Neural progenitor cell (in vitro differentiated cells): ENCODE data around the gene MEGF10. TPM values are rescaled to one million over a fixed set of nuclear protein-coding genes. Genes with fewer than 3 reads are reported as not detected.
A peak's percentile ranks its signal among the peaks of the same experiment; 100 is the strongest.

ENCODE experiments used
- DNase-seq: peaks from one replicate; pipeline ENCODE4 v3.0.0-alpha.2; 2016; ENCODE audit warnings: low spot score
- H2AFZ ChIP-seq: fragments of 200-600 bp; sonication (generic); replicated peaks from 2 replicates; pipeline ENCODE4 v1.6.1; 2016; ENCODE audit warnings: antibody characterized with exemption
- H3F3A ChIP-seq: fragments of 200-600 bp; sonication (generic); 2 replicates; pipeline ENCODE4 v1.6.1; 2016; ENCODE audit warnings: antibody characterized with exemption, low read depth
- H3K27ac ChIP-seq: fragments of 200-600 bp; sonication (generic); 2 replicates; pipeline ENCODE4 v1.5.1; 2016; ENCODE audit warnings: mild to moderate bottlenecking
- H3K27me3 ChIP-seq: fragments of 200-600 bp; sonication (generic); 2 replicates; pipeline ENCODE4 v1.6.1; 2016; ENCODE audit warnings: mild to moderate bottlenecking, moderate library complexity
- H3K36me3 ChIP-seq: fragments of 200-600 bp; sonication (generic); 2 replicates; pipeline ENCODE4 v1.5.1; 2016
- H3K4me1 ChIP-seq: fragments of 200-600 bp; sonication (generic); 2 replicates; pipeline ENCODE4 v1.6.1; 2016; ENCODE audit warnings: mixed run types
- H3K4me2 ChIP-seq: fragments of 200-600 bp; sonication (generic); 2 replicates; pipeline ENCODE4 v1.6.1; 2016
- H3K4me3 ChIP-seq: fragments of 200-600 bp; sonication (generic); 2 replicates; pipeline ENCODE4 v1.5.1; 2016
- H3K79me2 ChIP-seq: fragments of 200-600 bp; sonication (generic); 2 replicates; pipeline ENCODE4 v1.6.1; 2016; ENCODE audit warnings: low read depth
- H3K9ac ChIP-seq: fragments of 200-600 bp; sonication (generic); 2 replicates; pipeline ENCODE4 v1.6.1; 2016
- H3K9me3 ChIP-seq: fragments of 200-600 bp; sonication (generic); 2 replicates; pipeline ENCODE4 v1.5.1; 2016; ENCODE audit warnings: low read depth
- H4K20me1 ChIP-seq: fragments of 200-600 bp; sonication (generic); 2 replicates; pipeline ENCODE4 v1.6.1; 2016; ENCODE audit warnings: low read depth
- H3K27ac Mint-ChIP-seq: 3 replicates; pipeline ENCODE4 v1.8.0; 2021; ENCODE audit warnings: mixed read lengths
- H3K27me3 Mint-ChIP-seq: 2 replicates; pipeline ENCODE4 v1.8.0; 2022; ENCODE audit warnings: low read depth, mild to moderate bottlenecking, inconsistent platforms, moderate library complexity, mixed read lengths; ENCODE audit not compliant: insufficient read depth
- H3K36me3 Mint-ChIP-seq: 3 replicates; pipeline ENCODE4 v1.8.0; 2021; ENCODE audit warnings: mixed read lengths
- H3K4me1 Mint-ChIP-seq: 3 replicates; pipeline ENCODE4 v1.8.0; 2021; ENCODE audit warnings: mixed read lengths
- H3K4me3 Mint-ChIP-seq: 3 replicates; pipeline ENCODE4 v1.8.0; 2021; ENCODE audit warnings: mild to moderate bottlenecking, moderate library complexity, mixed read lengths
- H3K9me3 Mint-ChIP-seq: 3 replicates; pipeline ENCODE4 v1.8.0; 2020; ENCODE audit warnings: mixed read lengths
- CTCF ChIP-seq: fragments of 200-600 bp; sonication (generic); IDR thresholded peaks from 2 replicates; pipeline ENCODE4 v1.5.1; 2017; ENCODE audit warnings: antibody characterized with exemption, mild to moderate bottlenecking
- EZH2 ChIP-seq: fragments of 200-600 bp; sonication (generic); IDR thresholded peaks from 2 replicates; pipeline ENCODE4 v1.6.1; 2017; ENCODE audit warnings: antibody characterized with exemption, mild to moderate bottlenecking, moderate library complexity
- EZH2phosphoT487 ChIP-seq: fragments of 200-600 bp; sonication (generic); IDR thresholded peaks from 2 replicates; pipeline ENCODE4 v1.6.1; 2017; ENCODE audit warnings: antibody characterized with exemption
- total RNA-seq: library from RNA; depleted of rRNA; stranded (reverse); fragments of >200 nt; gene quantifications from 2 replicates; pipeline ENCODE4 v1.2.3, GENCODE V29; 2015; ENCODE audit warnings: low replicate concordance

MEGF10 gene
- total RNA-seq, 1 donor from 2014 or later, result 1.3 TPM

GRCh38 chr5:127297348-127298035, 6.9 kb downstream of the MEGF10 start:
- H3K4me1 Mint-ChIP-seq, result peaks cover 49% of the 10 kb centered on the region
- H3K9me3 Mint-ChIP-seq, result no peaks in the 10 kb centered on the region
- Histone ChIP-seq H3K9ac (no peak overlapping the region), H3K27me3 (peaks cover 11% of the 10 kb centered on the region), H3K79me2 (no peaks in the 10 kb centered on the region), H3K4me1 (peaks cover 22% of the 10 kb centered on the region), H3F3A (peaks cover 25% of the 10 kb centered on the region), H3K4me3 (no peak overlapping the region), H4K20me1 (no peaks in the 10 kb centered on the region), H3K9me3 (no peaks in the 10 kb centered on the region), H2AFZ (no peak overlapping the region), H3K27ac (no peak overlapping the region), H3K36me3 (no peaks in the 10 kb centered on the region), H3K4me2 (no peak overlapping the region)
- no peaks in the 10 kb centered on the region for H3K36me3 Mint-ChIP-seq
- no peak overlapping the region for H3K27ac Mint-ChIP-seq
- no peak for DNase-seq
- H3K4me3 Mint-ChIP-seq, result no peak overlapping the region
- H3K27me3 Mint-ChIP-seq, result peaks cover 5% of the 10 kb centered on the region
- TF ChIP-seq CTCF (no peak), EZH2 (no peak), EZH2phosphoT487 (no peak)

GRCh38 chr5:127298036-127298429, 7.4 kb downstream of the MEGF10 start:
- no peak overlapping the region for H3K4me3 ChIP-seq
- peaks cover 25% of the 10 kb centered on the region for H3F3A ChIP-seq
- H3K27me3 ChIP-seq, result peaks cover 5% of the 10 kb centered on the region
- H4K20me1 ChIP-seq, result no peaks in the 10 kb centered on the region
- no peaks in the 10 kb centered on the region for H3K79me2 ChIP-seq
- no peak overlapping the region for H2AFZ ChIP-seq
- Mint-ChIP-seq H3K4me3 (no peak overlapping the region), H3K36me3 (no peaks in the 10 kb centered on the region), H3K27ac (peak overlapping the region; percentile 70), H3K4me1 (peaks cover 48% of the 10 kb centered on the region), H3K27me3 (peaks cover 5% of the 10 kb centered on the region), H3K9me3 (no peaks in the 10 kb centered on the region)
- H3K9ac ChIP-seq, result no peak overlapping the region
- H3K9me3 ChIP-seq, result no peaks in the 10 kb centered on the region
- H3K27ac ChIP-seq, result no peak overlapping the region
- no peaks in the 10 kb centered on the region for H3K36me3 ChIP-seq
- H3K4me1 ChIP-seq, result peaks cover 22% of the 10 kb centered on the region
- DNase-seq, result no peak
- TF ChIP-seq CTCF, result peak; percentile 16
- TF ChIP-seq EZH2, result no peak
- TF ChIP-seq EZH2phosphoT487, result no peak
- no peak overlapping the region for H3K4me2 ChIP-seq

GRCh38 chr5:127298656-127299055, 8.1 kb downstream of the MEGF10 start:
- peaks cover 5% of the 10 kb centered on the region for H3K27me3 Mint-ChIP-seq
- H3K9ac ChIP-seq, result no peak overlapping the region
- peaks cover 2% of the 10 kb centered on the region for H3K36me3 Mint-ChIP-seq
- no peak overlapping the region for H2AFZ ChIP-seq
- peak overlapping the region; percentile 42 for H3K4me3 Mint-ChIP-seq
- peaks cover 25% of the 10 kb centered on the region for H3F3A ChIP-seq
- no peaks in the 10 kb centered on the region for H3K79me2 ChIP-seq
- H3K9me3 Mint-ChIP-seq, result no peaks in the 10 kb centered on the region
- no peak overlapping the region for H3K4me3 ChIP-seq
- H3K4me2 ChIP-seq, result peak overlapping the region; percentile 20
- H3K36me3 ChIP-seq, result no peaks in the 10 kb centered on the region
- DNase-seq, result peak; percentile 37
- peaks cover 42% of the 10 kb centered on the region for H3K4me1 Mint-ChIP-seq
- no peaks in the 10 kb centered on the region for H3K27me3 ChIP-seq
- TF ChIP-seq EZH2phosphoT487 (no peak), EZH2 (no peak), CTCF (no peak)
- H3K27ac Mint-ChIP-seq, result peak overlapping the region; percentile 74
- H3K9me3 ChIP-seq, result no peaks in the 10 kb centered on the region
- H3K27ac ChIP-seq, result no peak overlapping the region
- H3K4me1 ChIP-seq, result peaks cover 22% of the 10 kb centered on the region
- no peaks in the 10 kb centered on the region for H4K20me1 ChIP-seq
